ACC112 (cell line): ENCODE measurements around the gene PARD6G.

Source experiments
- H2AFZ ChIP-seq: fragments of 200-600 bp; sonication (generic); one replicate; pipeline ENCODE4 v1.6.0; 2017; ENCODE audit warnings: antibody characterized with exemption, low read length; ENCODE audit not compliant: unreplicated experiment
- H3K27ac ChIP-seq: fragments of 200-600 bp; sonication (generic); 2 replicates; pipeline ENCODE4 v1.5.1; 2014; ENCODE audit warnings: low read depth, mild to moderate bottlenecking, antibody characterized with exemption, low read length, moderate library complexity
- H3K27me3 ChIP-seq: fragments of 200-600 bp; sonication (generic); 2 replicates; pipeline ENCODE4 v1.6.1; 2014; ENCODE audit warnings: mild to moderate bottlenecking, antibody characterized with exemption, low read length, moderate library complexity, mixed read lengths; ENCODE audit not compliant: insufficient read depth
- H3K36me3 ChIP-seq: fragments of 200-600 bp; sonication (generic); 2 replicates; pipeline ENCODE4 v1.6.1; 2016; ENCODE audit warnings: mild to moderate bottlenecking, antibody characterized with exemption, low read length, moderate library complexity, mixed read lengths; ENCODE audit not compliant: insufficient read depth
- H3K4me1 ChIP-seq: fragments of 200-600 bp; sonication (generic); one replicate; pipeline ENCODE4 v1.6.1; 2016; ENCODE audit warnings: low read length, mixed read lengths; ENCODE audit not compliant: insufficient read depth, unreplicated experiment, control insufficient read depth
- H3K4me3 ChIP-seq: fragments of 200-600 bp; sonication (generic); 2 replicates; pipeline ENCODE4 v1.5.1; 2014; ENCODE audit warnings: mild to moderate bottlenecking, low read depth, low read length
- H3K79me2 ChIP-seq: fragments of 200-600 bp; sonication (generic); one replicate; pipeline ENCODE4 v1.6.0; 2016; ENCODE audit warnings: low read length; ENCODE audit not compliant: control insufficient read depth, unreplicated experiment, insufficient read depth

The PARD6G gene

GRCh38 chr18:80154293-80154692, 93.0 kb downstream of the PARD6G start:
- Histone ChIP-seq H2AFZ (no peak overlapping the region), H3K4me3 (no peak overlapping the region), H3K36me3 (no peaks in the 10 kb centered on the region), H3K79me2 (no peaks in the 10 kb centered on the region), H3K4me1 (peaks cover under 1% of the 10 kb centered on the region), H3K27me3 (no peaks in the 10 kb centered on the region), H3K27ac (no peak overlapping the region)

GRCh38 chr18:80149667-80150066, 97.6 kb downstream of the PARD6G start:
- H3K27me3 ChIP-seq = no peaks in the 10 kb centered on the region
- H2AFZ ChIP-seq = no peak overlapping the region
- no peak overlapping the region for H3K4me3 ChIP-seq
- H3K4me1 ChIP-seq = peaks cover 5% of the 10 kb centered on the region
- H3K79me2 ChIP-seq = no peaks in the 10 kb centered on the region
- H3K36me3 ChIP-seq = no peaks in the 10 kb centered on the region
- H3K27ac ChIP-seq = no peak overlapping the region

- no peaks in the 10 kb centered on the region for H3K79me2 ChIP-seq
- H3K36me3 ChIP-seq = no peaks in the 10 kb centered on the region
- H3K27ac ChIP-seq = no peak overlapping the region
- H3K27me3 ChIP-seq = no peaks in the 10 kb centered on the region
- H3K4me3 ChIP-seq = peak overlapping the region; percentile 79
- H2AFZ ChIP-seq = no peak overlapping the region
- H3K4me1 ChIP-seq = peaks cover 5% of the 10 kb centered on the region
These were observed 98.8 kb downstream of the PARD6G start for GRCh38 chr18:80148326-80149199.

GRCh38 chr18:80147418-80148325, 99.6 kb downstream of the PARD6G start:
- Histone ChIP-seq H3K27me3 (no peaks in the 10 kb centered on the region), H2AFZ (peak overlapping the region; percentile 82), H3K27ac (peak overlapping the region; percentile 60), H3K79me2 (no peaks in the 10 kb centered on the region), H3K36me3 (no peaks in the 10 kb centered on the region), H3K4me3 (peak overlapping the region; percentile 79), H3K4me1 (peaks cover 5% of the 10 kb centered on the region)

- H3K36me3 ChIP-seq = no peaks in the 10 kb centered on the region
- peaks cover 5% of the 10 kb centered on the region for H3K4me1 ChIP-seq
- no peaks in the 10 kb centered on the region for H3K27me3 ChIP-seq
- no peaks in the 10 kb centered on the region for H3K79me2 ChIP-seq
- H3K27ac ChIP-seq = peak overlapping the region; percentile 60
- peak overlapping the region; percentile 79 for H3K4me3 ChIP-seq
- peak overlapping the region; percentile 82 for H2AFZ ChIP-seq
These were observed 100.3 kb downstream of the PARD6G start for GRCh38 chr18:80147037-80147417.

- Histone ChIP-seq H3K27me3 (no peaks in the 10 kb centered on the region), H3K36me3 (no peaks in the 10 kb centered on the region), H3K27ac (no peak overlapping the region), H2AFZ (no peak overlapping the region), H3K79me2 (no peaks in the 10 kb centered on the region), H3K4me3 (no peak overlapping the region), H3K4me1 (peaks cover 5% of the 10 kb centered on the region)
These were observed 102.0 kb downstream of the PARD6G start for GRCh38 chr18:80145196-80145804.

- H3K4me3 ChIP-seq = no peak overlapping the region
- H2AFZ ChIP-seq = no peak overlapping the region
- peaks cover 7% of the 10 kb centered on the region for H3K36me3 ChIP-seq
- no peak overlapping the region for H3K27ac ChIP-seq
- no peaks in the 10 kb centered on the region for H3K27me3 ChIP-seq
- H3K4me1 ChIP-seq = peaks cover under 1% of the 10 kb centered on the region
- no peaks in the 10 kb centered on the region for H3K79me2 ChIP-seq
These were observed 103.4 kb downstream of the PARD6G start for GRCh38 chr18:80143881-80144280.

GRCh38 chr18:80140455-80140985, 106.8 kb downstream of the PARD6G start:
- Histone ChIP-seq H3K27me3 (no peaks in the 10 kb centered on the region), H3K79me2 (no peaks in the 10 kb centered on the region), H3K27ac (no peak overlapping the region), H3K36me3 (peaks cover 12% of the 10 kb centered on the region), H3K4me1 (no peaks in the 10 kb centered on the region), H3K4me3 (no peak overlapping the region), H2AFZ (no peak overlapping the region)

GRCh38 chr18:80137976-80138375, 109.3 kb downstream of the PARD6G start:
- Histone ChIP-seq H2AFZ (no peak overlapping the region), H3K27me3 (no peaks in the 10 kb centered on the region), H3K4me1 (no peaks in the 10 kb centered on the region), H3K36me3 (peaks cover 24% of the 10 kb centered on the region), H3K27ac (no peak overlapping the region), H3K79me2 (no peaks in the 10 kb centered on the region), H3K4me3 (no peak overlapping the region)

GRCh38 chr18:80137137-80137536, 110.2 kb downstream of the PARD6G start:
- no peak overlapping the region for H3K27ac ChIP-seq
- no peaks in the 10 kb centered on the region for H3K79me2 ChIP-seq
- H3K4me1 ChIP-seq = no peaks in the 10 kb centered on the region
- no peak overlapping the region for H2AFZ ChIP-seq
- no peaks in the 10 kb centered on the region for H3K27me3 ChIP-seq
- no peak overlapping the region for H3K4me3 ChIP-seq
- peaks cover 24% of the 10 kb centered on the region for H3K36me3 ChIP-seq
